Thyroid gland (tissue), 4 donors: ENCODE results near the gene NOP14.

ENCODE experiments used
- CTCF ChIP-seq, 6 experiments: fragments of 200-600 bp in 3 of 6; fragments of 450-650 bp in 3 of 6; sonication (generic) in 3 of 6; IDR thresholded peaks; one replicate each; pipeline ENCODE4 v1.5.1; 2016 to 2019; ENCODE audit warnings: antibody characterized with exemption in 6 of 6, mild to moderate bottlenecking in 2 of 6, inconsistent platforms in 1 of 6, moderate library complexity in 1 of 6
- POLR2A ChIP-seq, 2 donors: fragments of 450-650 bp; IDR thresholded peaks; one replicate each; pipeline ENCODE4 v1.6.1; 2017; ENCODE audit warnings: antibody characterized with exemption in 2 of 2, mild to moderate bottlenecking in 2 of 2, moderate library complexity in 1 of 2

GRCh38 chr4:2941138-2942036, 21.8 kb downstream of the NOP14 start:
- no peak for TF ChIP-seq POLR2A (IDR thresholded peaks at IDR 0.05)
- TF ChIP-seq CTCF (IDR thresholded peaks at IDR 0.05), result no peak
